ENCODE measurements around the gene RABL6. TPM values are rescaled to one million over a fixed set of nuclear protein-coding genes. Genes with fewer than 3 reads are reported as not detected.

RABL6 gene
- total and polyA plus RNA-seq, 2 of the 4 experiments (the other 2 are of a cell fraction) = 37.1 to 47.5 TPM

DNA sequence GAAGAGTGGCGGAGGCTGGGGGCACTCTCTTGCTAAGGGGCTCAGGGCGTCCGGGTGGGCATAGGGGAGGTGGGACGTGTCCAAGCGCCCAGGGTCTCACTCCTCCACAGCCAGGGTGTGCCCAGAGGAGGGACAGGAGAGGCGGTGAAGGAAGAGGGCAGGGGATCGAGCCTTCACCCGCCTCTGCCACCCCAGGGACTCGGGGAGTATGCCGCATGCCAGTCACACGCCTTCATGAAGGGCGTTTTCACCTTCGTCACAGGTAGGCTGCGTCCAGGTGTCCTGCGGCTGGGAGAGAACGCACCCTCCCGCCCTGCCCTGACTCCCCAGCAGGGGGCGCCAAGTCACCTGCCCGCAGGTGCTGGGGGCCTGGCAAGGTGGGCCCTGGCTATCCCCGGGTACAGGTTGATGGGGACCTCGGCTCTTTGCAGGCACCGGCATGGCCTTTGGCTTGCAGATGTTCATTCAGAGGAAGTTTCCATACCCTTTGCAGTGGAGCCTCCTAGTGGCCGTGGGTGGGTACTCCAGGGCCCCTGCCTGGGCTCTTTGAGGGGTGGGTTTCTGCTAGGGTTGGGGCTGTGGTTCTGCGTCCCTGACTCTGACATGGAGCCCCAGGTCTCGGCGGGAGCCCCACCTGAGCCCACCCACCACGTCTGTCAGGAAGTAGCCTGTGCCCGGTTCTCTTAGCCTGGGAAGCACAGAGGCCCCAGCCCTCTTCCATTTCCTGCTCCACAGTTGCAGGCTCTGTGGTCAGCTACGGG lies 16.1 kb upstream of the RABL6 start (continued):
- no peak for TF ChIP-seq ELK1 (IDR thresholded peaks at IDR 0.05; ENCODE audit: borderline replicate concordance, low read depth, low read length)

- no peak overlapping the region for H2BK5ac ChIP-seq (ENCODE audit: low read depth, low read length, poor library complexity, severe bottlenecking)
- no peak overlapping the region for H3K9ac ChIP-seq (ENCODE audit: low read depth, low read length)
- peaks cover 8% of the 10 kb centered on the region; the same call in 1 of the 2 replicates for H3K36me3 ChIP-seq (ENCODE audit: control insufficient read depth, insufficient read depth, low read length)
- H2BK120ac ChIP-seq (ENCODE audit: low read depth, low read length) = no peak overlapping the region
- no peak overlapping the region for H3K4me3 ChIP-seq (ENCODE audit: insufficient read depth, low read depth, low read length)
- 0 out of 2 replicates have a peak overlapping the region, but pooled peaks have one; percentile 16 for H2AK5ac ChIP-seq (ENCODE audit: low read depth, low read length)
- ChIA-PET CTCF (no interaction called here), POLR2A (ENCODE audit: unreplicated experiment) (no interaction called here)
- H3K9me1 ChIP-seq (ENCODE audit: insufficient read depth, low read length) = no peaks in the 10 kb centered on the region
- no peak overlapping the region for H2AFZ ChIP-seq (replicated peaks; ENCODE audit: low read length, poor library complexity)
- H3K14ac ChIP-seq (replicated peaks; ENCODE audit: low read depth, low read length) = no peak overlapping the region
- no peak overlapping the region for H2BK15ac ChIP-seq (ENCODE audit: low read depth, low read length)
- H4K91ac ChIP-seq (ENCODE audit: insufficient read depth, low read depth, low read length) = no peak overlapping the region
- no peak overlapping the region; the same call in 1 of the 2 replicates for H3K4me2 ChIP-seq (ENCODE audit: low read depth, low read length)
- H3K27me3 ChIP-seq (ENCODE audit: control insufficient read depth, insufficient read depth, low read length) = peaks cover 2% of the 10 kb centered on the region; the same call in 1 of the 2 replicates
- H3K18ac ChIP-seq (ENCODE audit: low read depth, low read length) = no peak overlapping the region
- H3K79me1 ChIP-seq (ENCODE audit: low read depth in 1 of 2, low read length in 2 of 2) = peaks cover 3 to 24% of the 10 kb centered on the region in 2 experiments; a peak in 3 of 4 replicates
- WGBS, 2 experiments (ENCODE audit: extremely low coverage in 2 of 2, insufficient read length in 1 of 2) = 84% methylated on average over 7 of the region's 15 CpGs; no CpG with 5 or more reads in 1 of the 2 experiments
- H2AK9ac ChIP-seq (replicated peaks; ENCODE audit: low read depth, low read length, poor library complexity) = peak overlapping the region; percentile 76
- no peak for DNase-seq
- intact Hi-C loops (cut with micrococcal nuclease) (no loop called here), in situ Hi-C loops (cut with MboI; ENCODE audit: low sequenced_read_pairs) (no loop called here), dilution Hi-C loops (cut with HindIII; ENCODE audit: low sequenced_read_pairs, unreplicated experiment) (no loop called here)
- no peaks in the 10 kb centered on the region for H3K9me3 ChIP-seq (ENCODE audit: control insufficient read depth, insufficient read depth, low read length)
- no peak overlapping the region for H2BK20ac ChIP-seq (ENCODE audit: low read depth, low read length)
- no peak overlapping the region for H3K27ac ChIP-seq (ENCODE audit: insufficient read depth, low read length)
- H3K56ac ChIP-seq (ENCODE audit: extremely low read depth, insufficient read depth, low read length) = no peak overlapping the region
- no peak overlapping the region for H4K5ac ChIP-seq (ENCODE audit: low read depth, low read length)
- H3K23ac ChIP-seq (ENCODE audit: low read depth, low read length) = no peak overlapping the region
- no peak overlapping the region for H4K8ac ChIP-seq (ENCODE audit: low read depth in 2 of 2, low read length in 2 of 2)
- ATAC-seq (ENCODE audit: low read depth) = no peak
- no TSS peak for BruUV-seq (replicated peaks)
- no peak overlapping the region for H3K4ac ChIP-seq (ENCODE audit: low read depth, low read length)
- H3K4me1 ChIP-seq (ENCODE audit: control insufficient read depth, insufficient read depth, low read length) = peaks cover 8% of the 10 kb centered on the region
- H4K20me1 ChIP-seq (ENCODE audit: insufficient read depth, low read length) = peaks cover 14% of the 10 kb centered on the region
- TF ChIP-seq MAFK (IDR thresholded peaks at IDR 0.05; ENCODE audit: low read depth, low read length) (no peak), NFE2L2 (IDR thresholded peaks at IDR 0.05; ENCODE audit: low read depth, low read length) (no peak), RFX5 (IDR thresholded peaks at IDR 0.05; ENCODE audit: low read depth, low read length) (no peak), FOS (IDR thresholded peaks at IDR 0.05; ENCODE audit: low read depth, low read length) (no peak), MAZ (IDR thresholded peaks at IDR 0.05; ENCODE audit: borderline replicate concordance, low read depth, low read length) (no peak), POLR2A (IDR thresholded peaks at IDR 0.05; ENCODE audit: low read depth, low read length) (no peak), CEBPB (IDR thresholded peaks at IDR 0.05; ENCODE audit: low read depth, low read length) (no peak), CTCF (conservative IDR thresholded peaks at IDR 0.05; ENCODE audit: low read depth, low read length) (no peak), CHD1 (IDR thresholded peaks at IDR 0.05; ENCODE audit: low read depth, low read length) (no peak), BHLHE40 (IDR thresholded peaks at IDR 0.05; ENCODE audit: low read depth, low read length) (no peak), SMC3 (IDR thresholded peaks at IDR 0.05; ENCODE audit: low read depth, low read length) (no peak)
These were observed 15.2 kb upstream of the RABL6 start for GRCh38 chr9:136792321-136793085.

Measured in IMR-90 (cell line).